Metanephros (tissue), 2 donors: ENCODE data around the gene SLC22A6. TPM values are rescaled to one million over a fixed set of nuclear protein-coding genes. Genes with fewer than 3 reads are reported as not detected.

Experiments used
- small RNA-seq: library from RNA; depleted of rRNA; stranded (forward); fragments of <200 nt; gene quantifications from one replicate; pipeline ENCODE3, GENCODE V24; 2014; ENCODE audit warnings: low replicate concordance
- total RNA-seq: library from RNA; depleted of rRNA; stranded (reverse); fragments of >200 nt; gene quantifications from one replicate; pipeline ENCODE4 v1.2.3, GENCODE V29; 2014

The SLC22A6 gene, protein sequence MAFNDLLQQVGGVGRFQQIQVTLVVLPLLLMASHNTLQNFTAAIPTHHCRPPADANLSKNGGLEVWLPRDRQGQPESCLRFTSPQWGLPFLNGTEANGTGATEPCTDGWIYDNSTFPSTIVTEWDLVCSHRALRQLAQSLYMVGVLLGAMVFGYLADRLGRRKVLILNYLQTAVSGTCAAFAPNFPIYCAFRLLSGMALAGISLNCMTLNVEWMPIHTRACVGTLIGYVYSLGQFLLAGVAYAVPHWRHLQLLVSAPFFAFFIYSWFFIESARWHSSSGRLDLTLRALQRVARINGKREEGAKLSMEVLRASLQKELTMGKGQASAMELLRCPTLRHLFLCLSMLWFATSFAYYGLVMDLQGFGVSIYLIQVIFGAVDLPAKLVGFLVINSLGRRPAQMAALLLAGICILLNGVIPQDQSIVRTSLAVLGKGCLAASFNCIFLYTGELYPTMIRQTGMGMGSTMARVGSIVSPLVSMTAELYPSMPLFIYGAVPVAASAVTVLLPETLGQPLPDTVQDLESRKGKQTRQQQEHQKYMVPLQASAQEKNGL
- total RNA-seq: 9.7 TPM

DNA sequence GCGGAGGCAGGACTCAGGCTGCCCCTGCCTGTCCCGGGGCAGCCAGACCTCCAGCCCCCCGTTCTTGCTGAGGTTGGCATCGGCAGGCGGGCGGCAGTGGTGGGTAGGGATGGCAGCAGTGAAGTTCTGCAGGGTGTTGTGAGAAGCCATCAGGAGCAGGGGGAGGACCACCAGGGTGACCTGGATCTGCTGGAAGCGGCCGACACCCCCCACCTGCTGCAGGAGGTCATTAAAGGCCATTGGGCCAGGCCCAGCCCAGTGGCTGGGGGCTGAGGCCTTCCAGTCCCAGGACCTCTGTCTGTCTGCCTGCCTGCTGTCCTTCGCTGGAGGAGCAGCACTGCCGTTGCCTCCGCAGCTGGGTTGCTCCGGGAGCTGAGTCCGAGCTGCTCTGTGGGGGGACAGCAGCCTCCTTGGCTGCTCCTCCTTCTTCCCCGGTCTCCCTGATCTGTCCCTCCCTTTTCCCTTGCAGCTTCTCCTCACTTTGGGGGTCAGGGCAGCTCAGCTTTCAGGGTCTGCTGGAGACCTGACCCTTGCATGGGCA lies at the start of gene SLC22A6:
Gene SLC22A6 (minus strand): TSS at position 517 of the 541 bp plus-strand sequence. CDS start 277 bp downstream, at position 240.

DNA sequence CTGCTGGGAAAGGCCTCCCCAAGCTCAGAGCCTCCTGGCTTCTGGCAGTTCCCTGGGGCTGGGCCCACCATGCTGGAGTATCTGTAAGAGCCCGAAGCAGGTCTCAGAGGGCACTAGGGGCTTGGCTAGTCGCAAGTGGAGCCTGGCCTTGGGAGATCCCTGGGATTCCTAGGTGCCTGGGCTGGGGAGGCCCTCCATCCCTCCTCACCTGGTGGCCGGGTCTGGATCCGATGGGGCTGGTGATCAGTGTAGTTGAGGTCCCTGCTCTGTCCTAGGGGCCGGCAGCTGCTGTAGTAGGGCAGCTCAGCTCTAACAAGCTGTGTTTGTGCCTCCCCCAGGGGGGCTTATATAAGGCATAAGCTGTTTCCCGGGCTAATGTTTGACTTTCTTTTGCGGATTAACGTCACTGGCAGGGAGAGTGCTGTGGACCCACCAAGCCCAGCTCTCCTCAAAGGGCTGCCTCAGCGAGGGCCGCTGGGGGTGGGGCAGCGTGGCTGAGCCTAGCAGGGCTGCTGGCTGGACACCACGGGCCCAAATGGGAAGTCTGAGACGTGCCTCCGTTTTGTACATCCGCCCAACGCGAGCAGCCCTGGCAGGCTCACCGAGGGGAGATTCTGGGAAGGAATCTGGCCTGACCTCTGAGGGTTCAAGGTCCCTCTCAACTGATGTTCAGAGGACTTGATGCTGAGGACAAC lies 30.9 kb upstream of the SLC22A6 start, which contains the start of gene SLC22A8:
Gene SLC22A8 (minus strand): TSS at position 321 of the 695 bp plus-strand sequence. CDS start 883 bp downstream, outside the sequence.

Small RNA genes within 50 kb of the gene (small RNA-seq; reads per million reads assigned to genes)
- not detected for gene RN7SL259P

Other genes starting within 250 kb of the SLC22A6 start
- 14.8 TPM for gene ZBTB3, start 230.8 kb downstream of the SLC22A6 start, total RNA-seq
- gene POLR2G, start 223.4 kb downstream of the SLC22A6 start, total RNA-seq: 87.4 TPM
- 36.1 TPM for gene TAF6L, start 213.6 kb downstream of the SLC22A6 start, total RNA-seq
- gene TMEM179B, start 197.6 kb downstream of the SLC22A6 start, total RNA-seq: 43.4 TPM
- 20.4 TPM for gene TMEM223, start 193.0 kb downstream of the SLC22A6 start, total RNA-seq
- gene NXF1, start 179.5 kb downstream of the SLC22A6 start, total RNA-seq: 37.9 TPM
- 34.2 TPM for gene STX5, start 152.9 kb downstream of the SLC22A6 start, total RNA-seq
- not detected for gene TEX54, start 152.1 kb downstream of the SLC22A6 start, total RNA-seq
- 33.6 TPM for gene WDR74, start 145.4 kb downstream of the SLC22A6 start, total RNA-seq
- 139 TPM for gene SLC3A2, start 104.1 kb downstream of the SLC22A6 start, total RNA-seq
- not detected for gene CHRM1, start 63.6 kb downstream of the SLC22A6 start, total RNA-seq
- gene SLC22A8, start 30.9 kb upstream of the SLC22A6 start, total RNA-seq: 10.3 TPM
- 0.88 TPM for gene SLC22A24, start 159.3 kb upstream of the SLC22A6 start, total RNA-seq